Glutamatergic neuron (in vitro differentiated cells): Measurements from ENCODE around the gene KIAA1958. TPM values are rescaled to one million over a fixed set of nuclear protein-coding genes. Genes with fewer than 3 reads are reported as not detected.
"Not testable (repeated sequence)": the region's sequence is repeated elsewhere in the genome, so short reads cannot be mapped to it uniquely, and the experiment has no call there.

ENCODE experiments used
- DNase-seq: peaks from one replicate; pipeline ENCODE4 v3.0.0; 2022
- H3K27ac Mint-ChIP-seq: one replicate; pipeline ENCODE4 v1.8.0; 2020; ENCODE audit warnings: mild to moderate bottlenecking, mixed read lengths, inconsistent platforms; ENCODE audit not compliant: unreplicated experiment
- H3K27me3 Mint-ChIP-seq: one replicate; pipeline ENCODE4 v1.8.0; 2020; ENCODE audit warnings: mild to moderate bottlenecking, moderate library complexity, mixed read lengths, inconsistent platforms; ENCODE audit not compliant: unreplicated experiment
- H3K36me3 Mint-ChIP-seq: one replicate; pipeline ENCODE4 v1.8.0; 2020; ENCODE audit warnings: mild to moderate bottlenecking, mixed read lengths, inconsistent platforms; ENCODE audit not compliant: unreplicated experiment
- H3K4me1 Mint-ChIP-seq: one replicate; pipeline ENCODE4 v1.8.0; 2020; ENCODE audit warnings: mild to moderate bottlenecking, low read depth, mixed read lengths, inconsistent platforms; ENCODE audit not compliant: unreplicated experiment
- H3K4me3 Mint-ChIP-seq: one replicate; pipeline ENCODE4 v1.8.0; 2020; ENCODE audit warnings: mild to moderate bottlenecking, mixed read lengths, inconsistent platforms; ENCODE audit not compliant: unreplicated experiment
- H3K9me3 Mint-ChIP-seq: one replicate; pipeline ENCODE4 v1.8.0; 2020; ENCODE audit warnings: mild to moderate bottlenecking, moderate library complexity, mixed read lengths, inconsistent platforms; ENCODE audit not compliant: unreplicated experiment
- CTCF ChIP-seq: fragments of 200-600 bp; sonication (generic); IDR thresholded peaks from one replicate; pipeline ENCODE4 v1.5.0; 2021; ENCODE audit not compliant: partially characterized antibody, unreplicated experiment
- total RNA-seq: library from RNA; stranded (reverse); fragmentation: NEBNext Ultra II Directional; extraction: Animal tissue kit (Norgen Biotek cat#: 25700); gene quantifications from one replicate; pipeline ENCODE4 v1.2.1, GENCODE V29; 2021; ENCODE audit not compliant: unreplicated experiment

Gene KIAA1958
- total RNA-seq, 1 donor from 2014 or later: 48.6 TPM

GRCh38 chr9:112581469-112582176 is 95.0 kb downstream of the KIAA1958 start:
- TF ChIP-seq CTCF: no peak
- peak overlapping the region; percentile 11 for H3K27ac Mint-ChIP-seq
- no peak overlapping the region for H3K4me3 Mint-ChIP-seq
- H3K27me3 Mint-ChIP-seq: no peaks in the 10 kb centered on the region
- H3K36me3 Mint-ChIP-seq: no peaks in the 10 kb centered on the region
- H3K9me3 Mint-ChIP-seq: no peaks in the 10 kb centered on the region
- peaks cover 7% of the 10 kb centered on the region for H3K4me1 Mint-ChIP-seq
- DNase-seq: no peak

- no peaks in the 10 kb centered on the region for H3K9me3 Mint-ChIP-seq
- no peak overlapping the region for H3K4me3 Mint-ChIP-seq
- no peaks in the 10 kb centered on the region for H3K27me3 Mint-ChIP-seq
- no peak for DNase-seq
- H3K27ac Mint-ChIP-seq: peak overlapping the region; percentile 5
- no peaks in the 10 kb centered on the region for H3K36me3 Mint-ChIP-seq
- peaks cover 7% of the 10 kb centered on the region for H3K4me1 Mint-ChIP-seq
- TF ChIP-seq CTCF: no peak
Measured at GRCh38 chr9:112582371-112583262, 96.0 kb downstream of the KIAA1958 start.

- H3K4me3 Mint-ChIP-seq: no peak overlapping the region
- peaks cover 7% of the 10 kb centered on the region for H3K4me1 Mint-ChIP-seq
- no peak for TF ChIP-seq CTCF
- DNase-seq: no peak
- H3K9me3 Mint-ChIP-seq: no peaks in the 10 kb centered on the region
- H3K36me3 Mint-ChIP-seq: no peaks in the 10 kb centered on the region
- H3K27ac Mint-ChIP-seq: no peak overlapping the region
- peaks cover 2% of the 10 kb centered on the region for H3K27me3 Mint-ChIP-seq
Measured at GRCh38 chr9:112586599-112587155, 100.0 kb downstream of the KIAA1958 start.

- not testable (repeated sequence) for DNase-seq, H3K9me3 Mint-ChIP-seq, H3K4me1 Mint-ChIP-seq, H3K36me3 Mint-ChIP-seq, H3K4me3 Mint-ChIP-seq, H3K27ac Mint-ChIP-seq, H3K27me3 Mint-ChIP-seq
Measured at GRCh38 chr9:112591875-112592274, 105.2 kb downstream of the KIAA1958 start.

GRCh38 chr9:112599732-112600131 is 113.1 kb downstream of the KIAA1958 start:
- peaks cover 19% of the 10 kb centered on the region for H3K4me1 Mint-ChIP-seq
- DNase-seq: no peak
- no peak overlapping the region for H3K27ac Mint-ChIP-seq
- no peaks in the 10 kb centered on the region for H3K36me3 Mint-ChIP-seq
- H3K9me3 Mint-ChIP-seq: no peaks in the 10 kb centered on the region
- H3K4me3 Mint-ChIP-seq: no peak overlapping the region
- no peak for TF ChIP-seq CTCF
- H3K27me3 Mint-ChIP-seq: peaks cover 1% of the 10 kb centered on the region
